HG03045 (cell line): ENCODE measurements around the gene VWA3A.
"Not testable (repeated sequence)": the region's sequence is repeated elsewhere in the genome, so short reads cannot be mapped to it uniquely, and the experiment has no call there.

Source experiments
- ATAC-seq: cut with Tn5 transposase; IDR thresholded peaks from one replicate; pipeline ENCODE4 v1.9.1; 2021; ENCODE audit warnings: mild to moderate bottlenecking, moderate library complexity; ENCODE audit not compliant: unreplicated experiment

VWA3A gene

GRCh38 chr16:22132801-22133200, 40.5 kb downstream of the VWA3A start:
- no peak for ATAC-seq

GRCh38 chr16:22138482-22138881, 46.1 kb downstream of the VWA3A start:
- ATAC-seq, result no peak

GRCh38 chr16:22139008-22139407, 46.7 kb downstream of the VWA3A start:
- ATAC-seq, result no peak

- no peak for ATAC-seq
Observed at GRCh38 chr16:22139732-22140131, 47.4 kb downstream of the VWA3A start.

- no peak for ATAC-seq
Observed at GRCh38 chr16:22141767-22142166, 49.4 kb downstream of the VWA3A start.

GRCh38 chr16:22144520-22144919, 52.2 kb downstream of the VWA3A start:
- no peak for ATAC-seq

GRCh38 chr16:22147853-22148252, 55.5 kb downstream of the VWA3A start:
- ATAC-seq, result no peak

GRCh38 chr16:22151246-22151998, 59.1 kb downstream of the VWA3A start:
- ATAC-seq, result no peak

- ATAC-seq, result no peak
Observed at GRCh38 chr16:22152316-22152715, 60.0 kb downstream of the VWA3A start.

GRCh38 chr16:22153078-22153477, 60.7 kb downstream of the VWA3A start:
- ATAC-seq, result not testable (repeated sequence)

GRCh38 chr16:22161401-22161800, 69.1 kb downstream of the VWA3A start:
- ATAC-seq, result no peak

- ATAC-seq, result no peak
Observed at GRCh38 chr16:22161999-22162655, 69.8 kb downstream of the VWA3A start, which contains the start of gene SDR42E2. SDR42E2 (plus strand) TSS chr16:22162506; CDS start chr16:22165583, 3,077 bp downstream.

- no peak for ATAC-seq
Observed at GRCh38 chr16:22162656-22163009, 70.3 kb downstream of the VWA3A start.

GRCh38 chr16:22163806-22164205, 71.5 kb downstream of the VWA3A start:
- no peak for ATAC-seq

GRCh38 chr16:22164482-22164881, 72.1 kb downstream of the VWA3A start:
- ATAC-seq, result no peak

- ATAC-seq, result no peak
Observed at GRCh38 chr16:22165508-22166285, 73.4 kb downstream of the VWA3A start.

- no peak for ATAC-seq
Observed at GRCh38 chr16:22171953-22172352, 79.6 kb downstream of the VWA3A start.

GRCh38 chr16:22172642-22173041, 80.3 kb downstream of the VWA3A start:
- ATAC-seq, result not testable (repeated sequence)

GRCh38 chr16:22174642-22175041, 82.3 kb downstream of the VWA3A start:
- ATAC-seq, result no peak

GRCh38 chr16:22177968-22178930, 85.9 kb downstream of the VWA3A start:
- no peak for ATAC-seq

GRCh38 chr16:22181426-22181825, 89.1 kb downstream of the VWA3A start:
- no peak for ATAC-seq
